ENCODE data around the gene RTN4RL2. TPM values are rescaled to one million over a fixed set of nuclear protein-coding genes. Genes with fewer than 3 reads are reported as not detected.

Gene RTN4RL2
- total RNA-seq, 1 donor from 2014 or later, result 0.41 TPM

DNA sequence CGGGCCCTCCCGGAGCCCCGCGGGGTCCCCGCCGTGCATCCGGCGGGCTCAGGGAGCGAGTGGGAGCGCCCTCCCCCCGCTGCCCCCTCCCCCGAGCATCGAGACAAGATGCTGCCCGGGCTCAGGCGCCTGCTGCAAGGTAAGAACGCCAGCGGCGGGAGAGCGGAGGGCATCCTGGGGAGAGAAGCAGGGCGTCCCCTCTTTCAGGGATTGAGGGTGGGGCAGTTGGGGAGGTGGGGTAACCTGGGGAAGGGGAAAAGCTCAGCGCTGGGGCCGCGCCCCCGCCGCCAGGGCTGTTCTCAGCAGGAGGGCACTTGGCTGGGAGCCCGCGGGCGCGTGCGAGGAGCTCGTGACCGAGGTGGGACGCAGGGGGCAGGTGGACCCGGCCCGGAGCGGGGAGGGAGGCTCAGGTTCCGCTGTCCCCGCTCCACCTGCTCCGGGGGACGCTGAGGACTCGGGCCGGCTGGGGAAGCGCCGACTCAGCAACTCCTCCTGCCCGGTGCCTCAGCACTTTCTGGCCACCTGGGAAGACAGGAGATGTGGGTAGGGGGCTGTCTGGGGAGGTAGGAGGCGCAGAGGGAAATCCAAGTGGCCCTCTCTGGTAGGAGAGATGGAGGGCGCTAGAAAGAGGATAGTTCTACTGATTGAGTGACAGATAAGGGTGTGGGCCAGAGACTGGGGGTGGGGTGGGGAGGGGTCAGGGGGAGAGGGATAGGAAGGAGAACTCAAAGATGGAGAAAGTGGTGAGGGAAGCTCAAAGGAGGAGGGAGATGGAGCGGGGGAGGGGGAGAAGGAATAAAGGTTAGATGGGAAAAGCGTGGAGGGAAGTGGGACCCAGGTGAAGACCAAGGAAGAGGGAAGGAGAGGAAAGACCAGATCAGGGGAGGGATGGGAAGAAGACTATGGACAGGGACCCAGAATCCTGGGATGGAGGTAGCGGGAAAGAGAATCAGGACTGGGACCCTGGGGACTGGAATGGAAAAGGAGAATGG is 726 bp downstream of the RTN4RL2 start:
- DNase-seq (ENCODE audit: low spot score in 2 of 2) (peak in 1 of 2 donors; percentile 25), FAIRE-seq (no peak)

DNA sequence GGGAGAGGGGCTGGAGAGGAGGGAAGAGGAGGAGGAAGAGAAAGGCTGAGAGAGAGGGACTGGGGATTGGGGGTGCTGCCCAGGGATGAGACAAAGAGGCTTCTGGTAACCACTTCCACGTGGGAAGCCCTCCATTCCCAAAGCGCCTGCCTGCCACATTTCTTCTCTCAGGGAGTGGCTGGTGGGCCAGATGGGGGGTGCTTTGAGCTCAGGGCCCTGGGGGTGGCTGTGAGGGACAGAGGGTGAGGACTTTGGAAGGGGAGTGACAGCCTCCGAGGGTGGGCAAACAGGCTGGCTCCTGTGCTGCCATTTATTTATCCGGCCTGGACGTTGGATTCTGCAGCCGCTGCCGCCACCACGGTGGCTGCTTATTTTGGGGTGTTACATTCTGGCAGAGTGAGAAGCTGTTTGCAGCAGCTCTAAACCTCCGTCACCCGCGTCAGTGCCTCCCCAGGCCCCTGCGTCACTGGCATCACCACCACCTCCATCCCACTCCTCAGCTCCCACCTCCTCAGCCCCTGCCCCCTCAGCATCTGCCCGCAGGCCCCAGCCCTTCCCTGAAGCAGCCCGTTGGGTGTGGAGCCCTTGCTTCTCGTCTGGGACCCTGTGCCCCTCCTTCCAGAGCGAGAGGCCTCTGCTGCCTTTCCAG is 1.6 kb downstream of the RTN4RL2 start:
- no peak for FAIRE-seq

DNA sequence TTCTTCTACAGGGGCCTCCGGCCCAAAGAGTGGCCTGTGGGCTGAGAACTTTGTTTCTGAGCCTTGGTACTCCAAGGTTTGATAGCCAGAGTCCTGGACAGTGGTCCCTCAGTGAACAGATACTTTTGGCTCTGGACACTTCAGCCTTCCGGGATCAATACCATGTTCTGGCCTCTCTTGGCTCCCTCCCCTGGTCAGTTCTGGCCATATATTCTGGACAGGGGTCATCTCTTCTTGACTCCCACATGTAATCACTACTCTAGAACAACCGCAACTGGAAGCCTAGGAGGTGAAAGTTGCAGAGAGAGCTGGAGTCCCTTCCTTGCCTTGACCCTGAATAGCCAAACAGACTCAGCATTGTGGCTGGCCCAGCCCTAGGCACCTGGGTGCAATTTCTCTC is 2.3 kb downstream of the RTN4RL2 start:
- no peak for FAIRE-seq

More for the DNA sequence above, 1.6 kb downstream of the RTN4RL2 start:
- DNase-seq (ENCODE audit: low spot score in 2 of 2), result peak in 1 of 2 donors; percentile 18

DNA sequence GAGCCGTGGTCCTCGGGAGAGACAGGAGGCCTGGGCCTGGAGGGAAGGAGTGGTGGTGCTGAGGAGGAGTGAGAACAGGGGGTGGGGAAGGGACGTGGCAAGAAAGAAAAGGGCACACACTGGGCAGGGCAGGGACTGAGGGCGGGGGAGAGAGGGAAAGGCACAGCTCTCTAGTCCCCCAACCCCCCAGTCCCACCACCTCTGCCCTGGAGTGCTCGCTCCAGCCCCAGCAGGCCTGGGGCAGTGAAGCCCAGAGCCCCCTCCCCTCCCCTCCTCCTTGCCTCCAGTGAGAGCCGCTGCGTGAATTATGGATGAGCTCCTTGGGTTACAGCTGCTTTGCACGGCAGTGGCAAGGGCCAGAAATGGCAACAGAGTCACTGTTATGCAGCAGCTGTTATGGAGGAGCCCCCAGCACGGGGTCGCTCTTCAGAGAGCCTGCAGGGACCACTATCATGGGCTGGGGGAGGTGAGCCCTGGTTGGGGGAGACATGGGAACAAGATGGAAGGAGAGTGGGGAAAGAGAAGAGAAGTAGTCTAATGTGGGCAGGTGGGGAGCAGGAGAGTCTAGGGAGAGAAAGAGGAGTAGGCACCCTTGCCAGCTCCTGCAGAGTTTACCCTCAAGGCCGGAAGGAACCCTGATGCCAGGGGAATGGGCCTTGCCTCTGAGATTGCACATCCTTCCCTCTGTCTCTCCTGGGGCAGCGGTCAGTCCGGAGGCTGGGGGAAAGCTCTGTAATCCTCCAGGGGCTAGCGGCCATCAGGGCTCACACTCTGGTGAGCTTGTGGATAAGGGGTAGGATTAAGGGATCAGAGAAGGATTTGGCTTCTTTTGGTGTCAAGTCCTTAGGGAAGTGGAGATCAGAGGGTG is 3.6 kb downstream of the RTN4RL2 start:
- no peak for DNase-seq (ENCODE audit: low spot score in 2 of 2)
- no peak for FAIRE-seq

More for the DNA sequence above, 2.3 kb downstream of the RTN4RL2 start:
- peak in 1 of 2 donors; percentile 26 for DNase-seq (ENCODE audit: low spot score in 2 of 2)

DNA sequence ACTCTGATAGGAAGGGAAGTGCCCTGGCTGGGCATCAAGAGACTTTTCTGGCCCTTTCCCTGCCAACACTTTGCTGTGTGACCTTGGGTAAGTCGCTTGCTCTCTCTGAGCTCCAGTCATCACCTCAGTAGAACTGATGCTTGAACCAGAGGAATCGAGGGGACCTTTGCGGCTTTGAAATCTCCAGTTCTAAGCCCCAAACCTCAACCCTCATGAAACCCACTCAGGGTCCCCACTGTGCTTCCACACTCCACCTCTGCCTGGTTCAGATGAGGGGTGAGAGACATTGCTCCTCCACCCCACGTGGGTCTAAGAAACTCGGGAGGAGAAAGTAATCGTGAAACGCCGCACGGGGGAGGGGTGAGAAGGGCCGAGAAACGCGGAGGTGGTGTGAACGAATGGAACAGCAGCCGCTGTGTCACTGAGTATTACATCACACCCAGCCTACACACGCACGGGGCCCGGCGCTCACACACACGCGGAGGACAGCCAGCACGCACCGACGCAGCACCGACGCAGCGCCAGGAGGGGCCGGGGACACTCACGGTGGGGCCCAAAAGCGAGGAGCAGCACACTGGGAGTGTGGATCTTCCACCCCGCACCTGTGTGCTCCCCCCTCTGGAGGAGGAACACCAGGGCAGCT is 4.3 kb downstream of the RTN4RL2 start:
- DNase-seq (ENCODE audit: low spot score in 2 of 2) (no peak), FAIRE-seq (no peak)

DNA sequence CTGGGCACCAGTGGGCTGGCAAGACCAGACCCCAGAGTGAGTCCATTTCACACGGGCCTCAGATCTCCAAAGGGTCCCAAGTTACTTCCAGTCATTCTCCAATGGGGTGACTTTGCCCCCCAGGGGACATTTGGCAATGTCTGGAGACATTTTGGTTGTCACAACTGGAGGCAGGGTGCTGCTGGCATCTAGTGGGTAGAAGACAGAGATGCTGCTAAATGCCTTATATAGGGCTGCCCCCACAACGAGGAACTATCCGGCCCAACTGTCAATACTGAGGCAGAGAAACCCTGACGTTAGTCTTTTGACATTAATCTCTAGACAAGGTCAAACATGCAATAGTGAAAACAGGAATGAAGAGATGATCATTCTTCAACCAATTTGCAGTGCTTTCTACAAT is 6.4 kb downstream of the RTN4RL2 start:
- no peak for DNase-seq (ENCODE audit: low spot score in 2 of 2)
- no peak for FAIRE-seq

DNA sequence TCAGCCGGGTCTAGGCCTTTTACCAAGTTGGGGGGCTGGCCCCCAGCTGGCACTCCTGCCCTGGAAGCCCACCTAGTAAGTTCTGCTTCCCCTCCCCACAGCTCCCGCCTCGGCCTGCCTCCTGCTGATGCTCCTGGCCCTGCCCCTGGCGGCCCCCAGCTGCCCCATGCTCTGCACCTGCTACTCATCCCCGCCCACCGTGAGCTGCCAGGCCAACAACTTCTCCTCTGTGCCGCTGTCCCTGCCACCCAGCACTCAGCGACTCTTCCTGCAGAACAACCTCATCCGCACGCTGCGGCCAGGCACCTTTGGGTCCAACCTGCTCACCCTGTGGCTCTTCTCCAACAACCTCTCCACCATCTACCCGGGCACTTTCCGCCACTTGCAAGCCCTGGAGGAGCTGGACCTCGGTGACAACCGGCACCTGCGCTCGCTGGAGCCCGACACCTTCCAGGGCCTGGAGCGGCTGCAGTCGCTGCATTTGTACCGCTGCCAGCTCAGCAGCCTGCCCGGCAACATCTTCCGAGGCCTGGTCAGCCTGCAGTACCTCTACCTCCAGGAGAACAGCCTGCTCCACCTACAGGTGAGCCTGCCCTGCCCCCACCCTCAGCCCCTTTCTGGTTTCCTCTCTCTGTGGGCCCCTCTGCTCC is 7.3 kb downstream of the RTN4RL2 start:
- FAIRE-seq, result no peak

DNA sequence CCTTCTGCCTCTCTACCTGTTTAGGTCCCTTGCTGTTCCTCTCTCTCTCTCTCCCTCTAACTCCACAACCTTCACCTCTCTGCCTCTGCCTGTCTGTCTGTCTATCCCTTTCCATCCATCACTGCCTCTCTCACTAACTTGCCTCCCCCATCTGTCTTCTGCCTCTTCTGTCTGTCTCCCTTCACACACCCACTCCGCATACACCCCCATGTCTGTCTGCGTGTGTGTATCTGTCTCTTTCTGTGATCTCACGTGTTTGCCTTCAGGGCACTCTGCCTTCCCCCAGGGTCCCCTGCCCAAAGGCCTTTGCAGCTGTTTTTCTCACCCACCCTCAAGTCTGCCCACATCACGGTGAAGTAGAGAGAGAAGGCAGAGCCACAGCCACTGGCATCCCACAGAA is 7.9 kb downstream of the RTN4RL2 start:
- no peak for FAIRE-seq
- no peak for DNase-seq (ENCODE audit: low spot score in 2 of 2)

More for the DNA sequence above, 7.3 kb downstream of the RTN4RL2 start:
- DNase-seq (ENCODE audit: low spot score in 2 of 2), result no peak

DNA sequence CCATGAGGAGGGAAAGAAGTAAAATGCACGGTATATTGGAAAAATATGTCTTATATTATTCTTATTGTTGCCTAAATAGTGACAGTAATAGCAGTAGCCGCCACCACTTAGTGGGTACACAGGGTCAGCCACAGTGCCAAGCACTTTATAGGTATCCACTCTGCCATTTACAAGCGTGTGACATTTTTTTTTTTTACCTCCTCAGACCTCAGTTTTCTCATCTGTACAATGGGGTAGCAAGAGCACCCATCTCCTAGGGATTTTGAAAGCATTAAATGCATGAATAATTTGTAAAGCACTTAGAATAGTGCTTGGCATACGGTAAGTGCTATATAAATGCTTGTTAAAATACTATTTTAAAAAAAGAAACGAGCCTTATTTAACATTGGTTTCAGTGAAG is 8.9 kb downstream of the RTN4RL2 start:
- FAIRE-seq (no peak), DNase-seq (ENCODE audit: low spot score in 2 of 2) (no peak)

DNA sequence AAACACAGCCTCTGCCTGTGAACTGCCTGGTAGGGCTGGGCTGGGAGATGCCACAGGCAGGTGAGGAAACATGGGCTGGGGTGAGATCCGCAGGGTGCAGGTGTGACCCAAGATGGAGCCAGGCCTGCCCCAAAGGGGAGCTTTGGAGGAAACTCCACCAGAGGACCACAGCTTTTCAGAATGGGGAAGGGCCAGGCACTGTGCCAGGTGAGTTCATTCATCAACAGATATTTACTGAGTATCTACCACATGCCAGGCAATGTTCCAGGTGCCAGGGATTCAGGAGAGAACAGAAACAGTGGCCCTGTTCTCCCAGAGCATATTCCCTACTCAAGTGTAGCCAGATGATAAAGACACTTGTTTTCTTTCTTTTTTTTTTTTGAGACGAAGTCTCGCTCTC is 11.2 kb downstream of the RTN4RL2 start:
- FAIRE-seq (no peak), DNase-seq (ENCODE audit: low spot score in 2 of 2) (no peak)

DNA sequence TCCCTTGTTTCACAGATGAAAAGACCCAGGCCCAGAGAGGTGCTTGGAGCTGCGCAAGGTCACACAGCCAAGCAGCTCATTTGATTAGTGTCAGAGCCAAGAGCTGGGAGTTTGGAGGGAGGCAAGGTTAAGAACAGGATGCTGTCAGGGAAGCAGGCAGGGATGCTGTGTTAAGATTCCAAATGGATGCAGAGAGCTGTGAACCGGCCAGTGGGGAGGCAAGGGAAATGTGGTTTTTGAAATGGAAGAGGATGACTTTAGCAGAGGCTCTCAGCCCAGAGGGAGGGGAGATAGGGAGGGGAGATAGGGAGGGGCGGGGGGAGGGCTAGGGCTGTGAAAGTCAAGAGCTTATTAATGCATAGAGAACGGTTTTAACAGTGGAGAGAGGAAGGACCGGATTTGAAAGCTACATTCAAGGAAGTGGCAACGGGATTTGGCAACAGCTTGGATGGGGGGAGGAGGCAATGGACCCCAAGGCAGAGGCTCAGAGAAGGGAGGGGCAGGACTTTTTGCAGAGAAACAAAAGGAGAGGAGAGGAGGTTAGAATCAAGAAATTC is 13.0 kb downstream of the RTN4RL2 start:
- no peak for DNase-seq (ENCODE audit: low spot score in 2 of 2)
- no peak for FAIRE-seq

DNA sequence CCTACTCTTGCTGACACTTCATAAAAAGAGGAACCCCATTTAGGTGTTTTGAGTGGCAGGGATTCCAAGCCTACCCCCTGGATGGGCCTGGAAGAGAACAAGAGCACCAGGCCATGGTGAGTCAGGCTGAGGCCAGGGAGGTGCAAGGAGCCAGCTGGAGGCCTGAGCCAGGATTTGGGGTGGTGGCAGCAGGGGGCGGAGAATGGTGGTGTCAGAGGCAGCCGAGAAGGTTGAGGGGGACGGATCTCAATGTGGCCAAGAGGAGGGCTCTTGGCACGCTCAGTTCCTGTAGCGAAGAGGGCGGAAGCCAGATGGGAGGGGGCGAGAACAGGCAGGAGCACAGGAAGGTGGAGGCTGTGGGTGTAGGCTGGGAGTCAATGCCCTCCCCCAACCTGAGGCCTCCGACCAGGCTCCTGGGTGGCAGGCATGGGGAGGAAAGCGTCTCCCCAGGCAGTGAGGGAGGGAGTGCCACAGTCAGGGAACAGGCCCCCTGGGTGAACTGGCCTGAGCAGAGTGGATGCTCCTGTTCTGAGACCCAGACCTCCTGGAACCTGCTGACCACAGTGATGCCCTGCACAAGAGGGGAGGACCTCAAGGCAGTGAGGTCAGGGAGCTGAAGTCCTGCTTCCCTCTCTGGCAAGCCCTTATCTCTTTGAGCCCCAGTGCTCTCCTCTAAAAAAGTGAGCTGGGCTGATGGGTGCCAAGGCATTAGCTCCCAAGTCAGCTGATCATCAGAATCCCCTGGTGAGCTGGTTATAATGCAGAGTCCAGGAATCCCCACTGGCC is 13.9 kb downstream of the RTN4RL2 start:
- no peak for FAIRE-seq
- DNase-seq (ENCODE audit: low spot score in 2 of 2), result no peak

DNA sequence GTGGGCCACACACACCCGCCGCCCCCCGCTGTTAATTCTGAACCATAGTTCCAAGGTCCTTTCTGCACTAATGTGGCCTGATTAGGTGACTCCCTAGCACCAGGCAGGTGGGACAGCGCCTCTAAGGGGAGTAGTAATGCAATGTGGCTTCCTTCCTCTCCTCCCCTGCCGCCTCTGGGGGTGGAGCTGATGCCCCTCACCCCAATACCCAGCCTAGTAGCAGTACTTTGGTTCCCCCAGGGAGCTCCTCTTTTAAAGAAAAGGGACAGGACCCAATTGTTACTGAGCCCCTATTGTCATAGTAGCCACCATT is 14.4 kb downstream of the RTN4RL2 start:
- DNase-seq (ENCODE audit: low spot score in 2 of 2), result no peak
- no peak for FAIRE-seq

DNA sequence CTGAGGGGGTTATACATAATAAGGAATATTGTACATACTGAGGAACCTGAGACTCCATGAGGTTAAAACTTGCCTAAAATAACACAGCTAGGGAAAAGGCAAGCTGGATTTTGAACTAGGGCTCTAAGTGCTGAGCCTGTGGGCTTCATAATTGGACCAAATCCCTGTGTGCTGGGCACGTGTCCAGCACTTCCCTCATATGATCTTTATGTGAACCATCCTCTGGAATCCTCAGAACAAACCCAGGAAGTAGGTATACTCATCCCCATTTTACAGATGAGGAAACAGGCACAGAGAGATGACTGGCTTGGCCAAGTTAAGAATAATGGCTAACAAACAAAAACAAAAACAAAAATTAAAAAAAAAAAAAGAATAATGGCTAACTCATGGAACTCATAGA is 14.9 kb downstream of the RTN4RL2 start:
- DNase-seq (ENCODE audit: low spot score in 2 of 2), result no peak
- FAIRE-seq, result no peak

DNA sequence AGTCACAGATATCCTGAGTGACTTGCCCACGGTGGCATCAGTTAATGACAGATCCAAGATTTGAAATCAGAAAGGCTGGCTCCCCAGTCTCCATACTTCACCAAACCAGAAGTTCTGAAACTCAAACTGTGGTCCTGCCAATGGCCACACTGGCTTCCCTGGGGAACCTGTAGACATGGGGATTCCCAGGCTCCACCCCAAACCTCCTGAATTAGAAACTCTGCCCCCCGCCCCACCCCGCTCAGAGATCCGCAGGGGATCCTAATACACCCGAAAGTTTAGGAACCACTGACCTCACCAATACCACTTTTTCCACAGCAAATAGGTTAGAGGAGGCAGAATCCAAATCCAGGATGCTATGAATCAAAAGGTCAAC is 15.3 kb downstream of the RTN4RL2 start:
- no peak for FAIRE-seq
- DNase-seq (ENCODE audit: low spot score in 2 of 2), result no peak

DNA sequence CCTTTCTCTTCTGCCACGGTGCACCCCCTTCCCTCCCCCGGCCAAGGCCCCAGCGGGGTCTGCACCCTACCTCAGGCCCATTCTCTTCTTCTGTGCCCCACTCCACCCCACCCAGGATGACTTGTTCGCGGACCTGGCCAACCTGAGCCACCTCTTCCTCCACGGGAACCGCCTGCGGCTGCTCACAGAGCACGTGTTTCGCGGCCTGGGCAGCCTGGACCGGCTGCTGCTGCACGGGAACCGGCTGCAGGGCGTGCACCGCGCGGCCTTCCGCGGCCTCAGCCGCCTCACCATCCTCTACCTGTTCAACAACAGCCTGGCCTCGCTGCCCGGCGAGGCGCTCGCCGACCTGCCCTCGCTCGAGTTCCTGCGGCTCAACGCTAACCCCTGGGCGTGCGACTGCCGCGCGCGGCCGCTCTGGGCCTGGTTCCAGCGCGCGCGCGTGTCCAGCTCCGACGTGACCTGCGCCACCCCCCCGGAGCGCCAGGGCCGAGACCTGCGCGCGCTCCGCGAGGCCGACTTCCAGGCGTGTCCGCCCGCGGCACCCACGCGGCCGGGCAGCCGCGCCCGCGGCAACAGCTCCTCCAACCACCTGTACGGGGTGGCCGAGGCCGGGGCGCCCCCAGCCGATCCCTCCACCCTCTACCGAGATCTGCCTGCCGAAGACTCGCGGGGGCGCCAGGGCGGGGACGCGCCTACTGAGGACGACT is 15.9 kb downstream of the RTN4RL2 start:
- DNase-seq (ENCODE audit: low spot score in 2 of 2) (no peak), FAIRE-seq (no peak)

DNA sequence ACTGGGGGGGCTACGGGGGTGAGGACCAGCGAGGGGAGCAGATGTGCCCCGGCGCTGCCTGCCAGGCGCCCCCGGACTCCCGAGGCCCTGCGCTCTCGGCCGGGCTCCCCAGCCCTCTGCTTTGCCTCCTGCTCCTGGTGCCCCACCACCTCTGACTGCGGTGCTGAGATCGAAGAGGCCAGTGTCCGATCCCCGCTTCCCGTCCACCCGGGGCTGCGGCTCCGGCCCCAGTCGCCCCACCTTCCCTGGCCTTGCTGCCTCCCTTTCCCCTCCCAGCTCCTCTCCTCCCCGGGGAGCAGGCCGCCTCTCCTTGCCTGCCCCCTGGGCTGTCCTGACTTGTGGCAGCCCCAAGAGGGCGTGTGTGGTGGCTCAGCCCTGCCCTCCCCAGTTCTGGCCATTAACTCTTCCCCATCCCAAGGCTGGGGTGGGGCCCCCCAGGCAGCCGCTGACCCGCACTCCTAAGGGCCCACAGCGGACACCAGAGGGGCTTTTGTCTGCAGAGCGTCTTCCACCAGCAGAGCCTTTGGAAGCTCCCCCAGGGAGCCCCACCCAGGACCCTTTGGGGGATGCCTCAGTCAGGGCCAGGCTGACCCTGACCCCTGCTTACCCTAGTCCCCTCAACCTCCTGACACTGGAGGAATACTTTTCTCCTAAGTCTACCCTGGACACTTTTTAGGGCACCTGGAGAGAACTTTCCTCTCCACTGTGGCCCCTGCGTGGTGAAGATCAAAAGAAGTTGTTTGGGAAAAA is 16.6 kb downstream of the RTN4RL2 start:
- no peak for DNase-seq (ENCODE audit: low spot score in 2 of 2)
- FAIRE-seq, result no peak

All from frontal cortex (tissue), 4 donors.